ENCODE measurements around the gene PKD1L1. TPM values are rescaled to one million over a fixed set of nuclear protein-coding genes. Genes with fewer than 3 reads are reported as not detected.

The PKD1L1 gene
- total RNA-seq, 1 experiment from 2014 or later: 0.17 TPM

DNA sequence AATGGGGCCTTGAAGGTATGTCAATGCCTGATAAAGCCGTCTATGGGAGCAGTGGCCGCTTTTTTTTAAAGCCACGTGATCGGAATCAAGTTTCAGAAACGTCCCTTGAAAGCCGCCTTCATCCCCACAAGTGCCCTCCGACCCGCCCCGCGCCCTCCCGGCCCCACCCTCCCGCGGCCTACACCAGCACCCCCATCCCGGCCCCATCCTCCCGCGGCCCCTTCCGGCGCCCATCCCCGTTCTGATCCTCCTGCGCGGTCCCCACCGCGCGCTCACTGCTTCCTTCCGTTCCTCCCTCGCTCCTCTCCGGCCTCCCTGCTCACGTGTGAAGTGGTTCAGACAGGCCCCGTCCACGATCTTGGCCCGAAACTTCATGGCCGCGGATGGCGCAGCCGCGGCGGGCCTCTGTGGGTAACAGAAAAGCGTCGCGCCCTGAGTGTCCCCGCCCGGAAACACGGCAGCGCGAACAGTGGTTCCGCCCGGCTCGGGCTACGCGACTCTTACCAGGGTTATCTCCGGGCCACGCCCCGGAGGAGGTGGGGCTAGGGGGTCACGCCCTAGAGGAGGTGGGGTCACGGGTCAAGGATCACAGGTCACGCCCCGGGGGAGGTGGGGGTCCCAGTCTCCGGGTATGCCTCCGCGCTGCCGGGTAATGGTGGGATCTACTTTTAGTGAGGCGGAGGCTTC is 31.0 kb upstream of the PKD1L1 start, which contains the start of gene HUS1 (continued):
- no peak for TF ChIP-seq ZBTB33 (IDR thresholded peaks at IDR 0.05; ENCODE audit: extremely low read depth, insufficient replicate concordance, low read length)
- no peak for TF ChIP-seq CEBPB (IDR thresholded peaks at IDR 0.05; ENCODE audit: low read depth)
- peak; percentile 63 for TF ChIP-seq EGR1 (IDR thresholded peaks at IDR 0.05; ENCODE audit: low read depth)
- peak; percentile 60 for TF ChIP-seq TCF7L2 (IDR thresholded peaks at IDR 0.05; ENCODE audit: borderline replicate concordance, extremely low read depth, insufficient read depth, insufficient read length)
- TF ChIP-seq POLR2A (IDR thresholded peaks at IDR 0.05; ENCODE audit: borderline replicate concordance, extremely low read depth, insufficient read depth, insufficient read length): peak; percentile 49
- TF ChIP-seq JUND (IDR thresholded peaks at IDR 0.05): peak; percentile 11; the same call in 1 of the 2 replicates
- TF ChIP-seq REST (IDR thresholded peaks at IDR 0.05; ENCODE audit: low read depth): no peak
- TF ChIP-seq, protein P1, sequence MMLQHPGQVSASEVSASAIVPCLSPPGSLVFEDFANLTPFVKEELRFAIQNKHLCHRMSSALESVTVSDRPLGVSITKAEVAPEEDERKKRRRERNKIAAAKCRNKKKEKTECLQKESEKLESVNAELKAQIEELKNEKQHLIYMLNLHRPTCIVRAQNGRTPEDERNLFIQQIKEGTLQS (IDR thresholded peaks at IDR 0.05): no peak

Measured in HCT116 (cell line).